ENCODE measurements around the gene PCSK1. TPM values are rescaled to one million over a fixed set of nuclear protein-coding genes. Genes with fewer than 3 reads are reported as not detected.

The PCSK1 gene
- total and polyA plus RNA-seq, 2 of the 4 experiments (the other 2 are of a cell fraction) = not detected

DNA sequence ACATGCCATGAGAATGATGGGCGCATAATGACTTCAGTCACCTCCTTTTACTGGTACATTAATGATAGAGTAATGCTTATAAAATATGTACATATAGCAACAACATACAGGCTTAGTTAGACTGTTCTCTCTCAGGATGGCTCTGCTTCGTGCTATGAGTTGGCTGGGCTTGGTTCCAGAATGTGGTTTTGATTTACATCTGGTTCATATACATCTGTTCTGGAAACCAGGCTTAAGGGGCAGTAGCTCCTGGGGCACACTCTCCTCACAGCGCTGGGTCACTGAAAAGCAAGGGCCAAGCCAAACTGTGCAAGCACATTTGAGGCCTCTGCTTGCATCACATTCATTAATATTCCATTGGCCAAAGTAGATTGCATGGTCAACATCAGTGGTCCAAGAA, 44.9 kb downstream of the PCSK1 start:
- H3K4me1 ChIP-seq (ENCODE audit: control insufficient read depth, insufficient read depth, low read length) = peaks cover 5% of the 10 kb centered on the region; the same call in 1 of the 2 replicates
- H2BK15ac ChIP-seq (ENCODE audit: low read depth, low read length) = no peak overlapping the region
- H3K56ac ChIP-seq (ENCODE audit: extremely low read depth, insufficient read depth, low read length) = no peak overlapping the region
- H3K9ac ChIP-seq (ENCODE audit: low read depth, low read length) = no peak overlapping the region
- BruUV-seq (replicated peaks) = no TSS peak
- H3K18ac ChIP-seq (ENCODE audit: low read depth, low read length) = no peak overlapping the region
- DNase-seq = peak; percentile 42
- TF ChIP-seq FOS (IDR thresholded peaks at IDR 0.05; ENCODE audit: low read depth, low read length) (no peak), POLR2A (IDR thresholded peaks at IDR 0.05; ENCODE audit: low read depth, low read length) (no peak), CEBPB (IDR thresholded peaks at IDR 0.05; ENCODE audit: low read depth, low read length) (no peak), SMC3 (IDR thresholded peaks at IDR 0.05; ENCODE audit: low read depth, low read length) (no peak), NFE2L2 (IDR thresholded peaks at IDR 0.05; ENCODE audit: low read depth, low read length) (no peak), RFX5 (IDR thresholded peaks at IDR 0.05; ENCODE audit: low read depth, low read length) (no peak), BHLHE40 (IDR thresholded peaks at IDR 0.05; ENCODE audit: low read depth, low read length) (no peak), ELK1 (IDR thresholded peaks at IDR 0.05; ENCODE audit: borderline replicate concordance, low read depth, low read length) (no peak), RAD21 (IDR thresholded peaks at IDR 0.05; ENCODE audit: low read length) (no peak)
- TF ChIP-seq, protein P1, sequence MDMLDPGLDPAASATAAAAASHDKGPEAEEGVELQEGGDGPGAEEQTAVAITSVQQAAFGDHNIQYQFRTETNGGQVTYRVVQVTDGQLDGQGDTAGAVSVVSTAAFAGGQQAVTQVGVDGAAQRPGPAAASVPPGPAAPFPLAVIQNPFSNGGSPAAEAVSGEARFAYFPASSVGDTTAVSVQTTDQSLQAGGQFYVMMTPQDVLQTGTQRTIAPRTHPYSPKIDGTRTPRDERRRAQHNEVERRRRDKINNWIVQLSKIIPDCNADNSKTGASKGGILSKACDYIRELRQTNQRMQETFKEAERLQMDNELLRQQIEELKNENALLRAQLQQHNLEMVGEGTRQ (IDR thresholded peaks at IDR 0.05; ENCODE audit: low read depth, low read length) = no peak
- TF ChIP-seq, protein P2, sequence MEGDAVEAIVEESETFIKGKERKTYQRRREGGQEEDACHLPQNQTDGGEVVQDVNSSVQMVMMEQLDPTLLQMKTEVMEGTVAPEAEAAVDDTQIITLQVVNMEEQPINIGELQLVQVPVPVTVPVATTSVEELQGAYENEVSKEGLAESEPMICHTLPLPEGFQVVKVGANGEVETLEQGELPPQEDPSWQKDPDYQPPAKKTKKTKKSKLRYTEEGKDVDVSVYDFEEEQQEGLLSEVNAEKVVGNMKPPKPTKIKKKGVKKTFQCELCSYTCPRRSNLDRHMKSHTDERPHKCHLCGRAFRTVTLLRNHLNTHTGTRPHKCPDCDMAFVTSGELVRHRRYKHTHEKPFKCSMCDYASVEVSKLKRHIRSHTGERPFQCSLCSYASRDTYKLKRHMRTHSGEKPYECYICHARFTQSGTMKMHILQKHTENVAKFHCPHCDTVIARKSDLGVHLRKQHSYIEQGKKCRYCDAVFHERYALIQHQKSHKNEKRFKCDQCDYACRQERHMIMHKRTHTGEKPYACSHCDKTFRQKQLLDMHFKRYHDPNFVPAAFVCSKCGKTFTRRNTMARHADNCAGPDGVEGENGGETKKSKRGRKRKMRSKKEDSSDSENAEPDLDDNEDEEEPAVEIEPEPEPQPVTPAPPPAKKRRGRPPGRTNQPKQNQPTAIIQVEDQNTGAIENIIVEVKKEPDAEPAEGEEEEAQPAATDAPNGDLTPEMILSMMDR (conservative IDR thresholded peaks at IDR 0.05; ENCODE audit: low read depth, low read length) = no peak
- dilution Hi-C loops (cut with HindIII; ENCODE audit: low sequenced_read_pairs, unreplicated experiment) = no loop called here
- H4K20me1 ChIP-seq (ENCODE audit: insufficient read depth, low read length) = no peaks in the 10 kb centered on the region
- WGBS, 2 experiments (ENCODE audit: extremely low coverage in 2 of 2, insufficient read length in 1 of 2) = no CpG with 5 or more reads among the region's 3 CpGs
- H3K27ac ChIP-seq (ENCODE audit: insufficient read depth, low read length) = no peak overlapping the region
- no peak overlapping the region for H4K91ac ChIP-seq (ENCODE audit: insufficient read depth, low read depth, low read length)
- H2AFZ ChIP-seq (replicated peaks; ENCODE audit: low read length, poor library complexity) = no peak overlapping the region
- POLR2A ChIA-PET (ENCODE audit: unreplicated experiment) = no interaction called here
- peaks cover 4% of the 10 kb centered on the region; the same call in 1 of the 2 replicates for H3K27me3 ChIP-seq (ENCODE audit: control insufficient read depth, insufficient read depth, low read length)
- no peak overlapping the region for H2BK5ac ChIP-seq (ENCODE audit: low read depth, low read length, poor library complexity, severe bottlenecking)
- in situ Hi-C loops (cut with MboI; ENCODE audit: low sequenced_read_pairs) = no loop called here
- H2BK120ac ChIP-seq (ENCODE audit: low read depth, low read length) = no peak overlapping the region
- intact Hi-C loops (cut with micrococcal nuclease) = no loop called here
- H2AK5ac ChIP-seq (ENCODE audit: low read depth, low read length) = no peak overlapping the region
- no peak overlapping the region for H3K23ac ChIP-seq (ENCODE audit: low read depth, low read length)
- H3K14ac ChIP-seq (replicated peaks; ENCODE audit: low read depth, low read length) = no peak overlapping the region
- no peak overlapping the region for H3K4me2 ChIP-seq (ENCODE audit: low read depth, low read length)
- CTCF ChIA-PET = no interaction called here
- H2AK9ac ChIP-seq (replicated peaks; ENCODE audit: low read depth, low read length, poor library complexity) = no peak overlapping the region
- H4K8ac ChIP-seq (ENCODE audit: low read depth in 2 of 2, low read length in 2 of 2) = no peak overlapping the region
- H3K4me3 ChIP-seq (ENCODE audit: insufficient read depth, low read depth, low read length) = no peak overlapping the region
- H3K9me1 ChIP-seq (ENCODE audit: insufficient read depth, low read length) = no peaks in the 10 kb centered on the region
- H3K4ac ChIP-seq (ENCODE audit: low read depth, low read length) = no peak overlapping the region
- no peak for ATAC-seq (ENCODE audit: low read depth)
- no peaks in the 10 kb centered on the region for H3K79me1 ChIP-seq (ENCODE audit: low read depth in 1 of 2, low read length in 2 of 2)
- H4K5ac ChIP-seq (ENCODE audit: low read depth, low read length) = no peak overlapping the region
- no peak overlapping the region for H2BK20ac ChIP-seq (ENCODE audit: low read depth, low read length)
- H3K9me3 ChIP-seq (ENCODE audit: control insufficient read depth, insufficient read depth, low read length) = no peaks in the 10 kb centered on the region
- no peaks in the 10 kb centered on the region for H3K36me3 ChIP-seq (ENCODE audit: control insufficient read depth, insufficient read depth, low read length)
